Lung (tissue), 12 donors: ENCODE results near the gene TTC27. TPM values are rescaled to one million over a fixed set of nuclear protein-coding genes. Genes with fewer than 3 reads are reported as not detected.

Source experiments
- ATAC-seq: fragments of 200-7000 bp; cut with Tn5 transposase; one replicate; pipeline ENCODE4 v1.9.1; 2020; ENCODE audit warnings: moderate number of reproducible peaks; ENCODE audit not compliant: insufficient read depth, low FRiP score
- DNase-seq, 3 donors: peaks; one replicate each; pipeline ENCODE4 v3.0.0-alpha.2; 2013 to 2017
- H3K27ac ChIP-seq, 2 donors: one replicate each; pipeline ENCODE4 v1.5.1; 2013; ENCODE audit warnings: mild to moderate bottlenecking in 2 of 2, moderate library complexity in 2 of 2, control low read depth in 1 of 2, inconsistent platforms in 1 of 2, low read depth in 1 of 2, low read length in 1 of 2
- H3K27me3 ChIP-seq, 3 donors: one replicate each; pipeline ENCODE4 v1.5.1; 2013; ENCODE audit warnings: low read length in 2 of 3; ENCODE audit not compliant: control insufficient read depth in 3 of 3, insufficient read depth in 3 of 3
- H3K36me3 ChIP-seq, 4 donors: one replicate each; pipeline ENCODE4 v1.5.1; 2013; ENCODE audit warnings: low read length in 4 of 4, mild to moderate bottlenecking in 1 of 4, moderate library complexity in 1 of 4; ENCODE audit not compliant: control insufficient read depth in 4 of 4, insufficient read depth in 4 of 4
- H3K4me1 ChIP-seq, 5 donors: one replicate each; pipeline ENCODE4 v1.5.1; 2013; ENCODE audit warnings: low read length in 5 of 5, mild to moderate bottlenecking in 2 of 5, moderate library complexity in 1 of 5; ENCODE audit not compliant: control insufficient read depth in 5 of 5, insufficient read depth in 5 of 5
- H3K4me3 ChIP-seq: one replicate; pipeline ENCODE4 v1.5.1; 2013; ENCODE audit warnings: mild to moderate bottlenecking, control low read depth, moderate library complexity
- H3K9ac ChIP-seq, 2 donors: one replicate each; pipeline ENCODE4 v1.5.1; 2013; ENCODE audit warnings: low read length in 2 of 2, control low read depth in 1 of 2; ENCODE audit not compliant: insufficient read depth in 1 of 2
- H3K9me3 ChIP-seq, 4 donors: one replicate each; pipeline ENCODE4 v1.5.1; 2013; ENCODE audit warnings: low read length in 3 of 4, mild to moderate bottlenecking in 1 of 4, moderate library complexity in 1 of 4; ENCODE audit not compliant: control insufficient read depth in 4 of 4, insufficient read depth in 3 of 4
- WGBS, 2 donors: extraction: QIAGEN DNeasy Blood & Tissue Kit; methylation state at CpG; one replicate each; pipeline ENCODE4 v1.1.7; 2013; 5-methylcytosine and 5-hydroxymethylcytosine counted together
- polyA plus RNA-seq, 2 donors: library from polyadenylated mRNA; stranded (reverse); fragments of 200-250 nt; gene quantifications; one replicate each; pipeline ENCODE4 v1.2.1, GENCODE V29; 2013
- total RNA-seq, 2 donors: library from RNA; depleted of rRNA in 1 of 2; stranded (reverse); fragments of >200 nt in 1 of 2; gene quantifications; one replicate each; pipeline ENCODE4 v1.2.1, GENCODE V29; 2014 to 2021
- TF ChIP-seq, protein P1 (sequence below): IDR thresholded peaks from 2 replicates; pipeline ENCODE4 v1.5.1; 2012; ENCODE audit warnings: mild to moderate bottlenecking; ENCODE audit errors: control extremely low read depth, extremely low read depth
- donor health status: control.
- donor health status: control.
- donor health status: Bipolar disorder and iron deficiency.
- donor health status: healthy.
- donor health status: DM: yes; HTN: yes; CAD: no.

TTC27 gene
- total and polyA plus RNA-seq, 4 donors, result 5.2 to 17.4 (median 12.3) TPM

DNA sequence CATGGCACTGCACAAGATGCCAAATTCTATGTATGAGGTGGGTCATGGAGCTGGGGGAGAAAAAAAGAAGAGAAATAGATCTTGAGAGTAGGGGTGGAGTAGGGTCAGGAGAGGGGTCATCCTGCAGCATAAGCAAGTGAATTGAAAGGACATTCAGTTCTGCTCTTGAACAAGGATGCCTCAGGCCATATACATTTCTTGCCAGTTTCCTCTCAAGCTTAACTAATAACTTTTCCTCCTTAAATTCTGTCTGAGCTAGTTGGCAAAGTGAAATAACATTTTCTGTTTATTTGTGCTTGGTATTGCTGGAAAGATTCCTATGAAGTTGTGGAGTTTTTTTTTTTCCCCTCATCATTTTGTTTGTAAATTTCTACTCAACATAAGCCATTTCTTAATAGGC is 219.9 kb downstream of the TTC27 start:
- Histone ChIP-seq H3K27me3 (no peaks in the 10 kb centered on the region), H3K27ac (no peak overlapping the region), H3K4me3 (no peak overlapping the region), H3K9me3 (peaks cover 0 to 3% (median 0%) of the 10 kb centered on the region in 4 donors), H3K4me1 (peaks cover 0 to 11% (median 0%) of the 10 kb centered on the region in 5 donors), H3K9ac (no peak overlapping the region), H3K36me3 (no peaks in the 10 kb centered on the region)
- ATAC-seq (no peak), DNase-seq (no peak)
- TF ChIP-seq, protein P1, sequence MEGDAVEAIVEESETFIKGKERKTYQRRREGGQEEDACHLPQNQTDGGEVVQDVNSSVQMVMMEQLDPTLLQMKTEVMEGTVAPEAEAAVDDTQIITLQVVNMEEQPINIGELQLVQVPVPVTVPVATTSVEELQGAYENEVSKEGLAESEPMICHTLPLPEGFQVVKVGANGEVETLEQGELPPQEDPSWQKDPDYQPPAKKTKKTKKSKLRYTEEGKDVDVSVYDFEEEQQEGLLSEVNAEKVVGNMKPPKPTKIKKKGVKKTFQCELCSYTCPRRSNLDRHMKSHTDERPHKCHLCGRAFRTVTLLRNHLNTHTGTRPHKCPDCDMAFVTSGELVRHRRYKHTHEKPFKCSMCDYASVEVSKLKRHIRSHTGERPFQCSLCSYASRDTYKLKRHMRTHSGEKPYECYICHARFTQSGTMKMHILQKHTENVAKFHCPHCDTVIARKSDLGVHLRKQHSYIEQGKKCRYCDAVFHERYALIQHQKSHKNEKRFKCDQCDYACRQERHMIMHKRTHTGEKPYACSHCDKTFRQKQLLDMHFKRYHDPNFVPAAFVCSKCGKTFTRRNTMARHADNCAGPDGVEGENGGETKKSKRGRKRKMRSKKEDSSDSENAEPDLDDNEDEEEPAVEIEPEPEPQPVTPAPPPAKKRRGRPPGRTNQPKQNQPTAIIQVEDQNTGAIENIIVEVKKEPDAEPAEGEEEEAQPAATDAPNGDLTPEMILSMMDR, result no peak

DNA sequence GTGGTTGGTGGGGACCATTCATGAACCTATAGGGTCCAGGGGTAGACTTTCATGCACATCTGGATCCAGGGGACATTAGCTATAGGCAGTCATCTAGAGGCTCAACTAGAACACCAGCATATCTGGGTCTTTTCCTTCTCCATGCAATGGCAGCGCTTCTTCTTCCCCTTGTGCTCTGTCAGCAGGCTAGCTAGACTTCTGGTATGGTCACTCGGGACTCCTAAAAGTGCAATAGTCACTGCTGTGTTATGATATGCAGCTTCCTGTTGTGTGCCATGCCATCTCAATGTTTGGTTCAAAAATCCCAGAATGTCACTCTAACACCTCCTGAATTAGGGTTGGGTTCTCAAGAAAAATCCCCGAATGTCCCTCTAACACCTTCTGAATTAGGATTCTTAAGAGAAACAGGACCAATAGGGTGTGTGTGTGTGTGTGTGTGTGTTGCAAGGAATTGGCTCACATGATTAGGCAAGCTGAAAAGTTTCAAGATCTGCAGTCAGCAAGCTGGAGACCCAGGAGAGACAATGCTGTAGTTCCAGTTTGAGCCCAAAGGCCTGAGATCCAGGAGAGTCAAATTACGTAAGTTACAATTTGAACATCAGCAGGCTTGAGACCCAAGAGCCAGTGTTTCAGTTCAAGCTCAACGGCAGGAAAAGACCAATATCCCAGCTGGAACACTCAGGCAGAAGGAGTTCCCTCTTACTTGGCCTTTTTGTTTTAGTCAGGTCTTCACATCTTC is 221.8 kb downstream of the TTC27 start:
- TF ChIP-seq, protein P1, result no peak
- no peak for ATAC-seq
- H3K4me3 ChIP-seq, result no peak overlapping the region
- whole genome bisulfite sequencing, 2 donors, result 87 to 90% methylated on average over 5 of the region's 5 CpGs
- H3K4me1 ChIP-seq, result peaks cover 0 to 11% (median 0%) of the 10 kb centered on the region in 5 donors
- peaks cover 0 to 3% (median 0%) of the 10 kb centered on the region in 4 donors for H3K9me3 ChIP-seq
- no peaks in the 10 kb centered on the region for H3K36me3 ChIP-seq
- no peak overlapping the region for H3K9ac ChIP-seq
- DNase-seq, result no peak
- H3K27me3 ChIP-seq, result no peaks in the 10 kb centered on the region
- no peak overlapping the region for H3K27ac ChIP-seq

GRCh38 chr2:32851777-32852439 is 224.1 kb downstream of the TTC27 start:
- H3K9ac ChIP-seq, result no peak overlapping the region
- H3K4me1 ChIP-seq, result peaks cover 0 to 11% (median 0%) of the 10 kb centered on the region in 5 donors
- ATAC-seq, result no peak
- no peaks in the 10 kb centered on the region for H3K27me3 ChIP-seq
- DNase-seq, result peak in 2 of 3 donors; percentile 31 to 38
- WGBS, 2 donors, result 59 to 73% methylated on average over 4 of the region's 4 CpGs
- H3K9me3 ChIP-seq, result peaks cover 0 to 3% (median 0%) of the 10 kb centered on the region in 4 donors
- H3K27ac ChIP-seq, result no peak overlapping the region
- TF ChIP-seq, protein P1, result no peak
- H3K4me3 ChIP-seq, result no peak overlapping the region
- no peaks in the 10 kb centered on the region for H3K36me3 ChIP-seq
